Measurements from ENCODE around the gene ABCC5.

ABCC5 gene

DNA sequence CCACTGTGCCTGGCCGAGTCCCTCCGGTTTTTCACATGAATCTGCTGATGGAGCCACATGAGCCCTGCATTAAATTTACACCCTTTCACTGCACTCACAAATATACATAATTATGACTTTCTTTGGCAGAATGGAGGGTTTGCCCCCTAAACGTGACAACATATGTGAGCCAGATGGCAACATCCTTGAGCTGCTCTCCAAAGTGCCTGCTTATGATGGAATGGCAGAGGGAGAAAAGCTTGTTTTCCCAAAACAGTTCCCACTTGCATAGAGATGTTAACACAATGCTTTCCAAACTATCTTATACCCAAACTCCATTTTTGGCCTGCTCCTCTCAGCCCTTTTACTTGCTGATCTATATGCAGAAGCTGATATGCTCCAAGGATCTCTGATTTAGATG, 54.9 kb downstream of the ABCC5 start:
- CTCF ChIA-PET, result no interaction called here
- DNase-seq (ENCODE audit: extremely low spot score), result no peak

DNA sequence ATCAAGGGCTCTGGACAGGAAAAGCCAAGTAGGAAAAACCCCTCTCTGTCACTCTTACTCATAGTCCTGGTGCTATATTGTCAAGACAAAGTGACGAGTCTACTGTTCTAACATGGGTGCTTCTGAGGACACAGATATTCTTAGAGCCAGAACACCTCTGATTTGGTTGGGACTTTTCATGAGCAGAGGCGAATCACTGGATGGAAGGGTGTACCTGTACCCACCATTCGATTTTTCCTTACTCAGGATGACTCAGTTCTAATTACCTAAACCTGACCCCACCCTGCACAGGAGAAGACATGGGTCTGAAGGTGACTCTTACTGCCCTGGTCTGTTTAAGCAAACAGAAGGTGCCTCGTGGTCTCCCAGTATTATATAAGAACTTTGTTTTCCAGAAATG, 58.5 kb downstream of the ABCC5 start:
- POLR2A ChIA-PET, result no interaction called here

More for the DNA sequence above, 54.9 kb downstream of the ABCC5 start:
- no peak for TF ChIP-seq CTCF (IDR thresholded peaks at IDR 0.05; ENCODE audit: control extremely low read depth, extremely low read depth, low read depth, missing control alignments)
- POLR2A ChIA-PET, result no interaction called here

GRCh38 chr3:183958775-183959174, 58.9 kb downstream of the ABCC5 start:
- DNase-seq (ENCODE audit: extremely low spot score), result no peak
- POLR2A ChIA-PET, result no interaction called here
- CTCF ChIA-PET, result no interaction called here
- TF ChIP-seq CTCF (IDR thresholded peaks at IDR 0.05; ENCODE audit: control extremely low read depth, extremely low read depth, low read depth, missing control alignments), result no peak

More for the DNA sequence above, 58.5 kb downstream of the ABCC5 start:
- CTCF ChIA-PET, result no interaction called here
- no peak for TF ChIP-seq CTCF (IDR thresholded peaks at IDR 0.05; ENCODE audit: control extremely low read depth, extremely low read depth, low read depth, missing control alignments)
- DNase-seq (ENCODE audit: extremely low spot score), result no peak

GRCh38 chr3:183958226-183958625, 59.5 kb downstream of the ABCC5 start:
- no peak for DNase-seq (ENCODE audit: extremely low spot score)
- TF ChIP-seq CTCF (IDR thresholded peaks at IDR 0.05; ENCODE audit: control extremely low read depth, extremely low read depth, low read depth, missing control alignments), result no peak
- ChIA-PET POLR2A (no interaction called here), CTCF (no interaction called here)

GRCh38 chr3:183954875-183955274, 62.8 kb downstream of the ABCC5 start:
- DNase-seq (ENCODE audit: extremely low spot score), result no peak
- CTCF ChIA-PET, result no interaction called here
- POLR2A ChIA-PET, result no interaction called here
- TF ChIP-seq CTCF (IDR thresholded peaks at IDR 0.05; ENCODE audit: control extremely low read depth, extremely low read depth, low read depth, missing control alignments), result no peak

GRCh38 chr3:183953471-183954070, 64.1 kb downstream of the ABCC5 start:
- no peak for DNase-seq (ENCODE audit: extremely low spot score)
- CTCF ChIA-PET, result no interaction called here
- no peak for TF ChIP-seq CTCF (IDR thresholded peaks at IDR 0.05; ENCODE audit: control extremely low read depth, extremely low read depth, low read depth, missing control alignments)
- POLR2A ChIA-PET, result no interaction called here

DNA sequence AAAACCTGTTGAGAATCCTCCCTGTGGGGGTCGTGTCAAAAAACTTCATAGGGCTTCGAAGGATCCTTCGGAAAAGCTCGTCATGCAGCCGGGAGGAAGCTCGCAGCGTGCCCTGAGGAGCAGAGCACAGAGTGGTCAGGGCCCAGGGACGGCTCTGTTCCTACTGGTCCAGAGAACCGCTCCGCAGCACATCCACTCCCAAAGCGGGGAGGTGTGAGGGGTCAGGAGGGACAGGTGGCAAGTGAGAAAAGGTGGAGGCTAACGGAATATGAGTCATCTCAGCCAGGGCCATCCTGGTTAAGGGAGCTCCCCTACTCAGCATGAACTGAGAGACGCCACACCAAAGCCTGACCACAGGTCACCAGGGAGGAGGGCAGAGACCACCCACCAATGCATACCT, 66.2 kb downstream of the ABCC5 start:
- TF ChIP-seq CTCF (IDR thresholded peaks at IDR 0.05; ENCODE audit: control extremely low read depth, extremely low read depth, low read depth, missing control alignments), result no peak
- CTCF ChIA-PET, result interaction anchor here (1.7 kb wide), 1 partner anchor 11 kb away, joined by 5 read pairs; no protein-coding TSS in a partner anchor
- POLR2A ChIA-PET, result no interaction called here
- DNase-seq (ENCODE audit: extremely low spot score), result no peak
